22Rv1 (cell line): ENCODE measurements around the gene COTL1.
"Not testable (repeated sequence)": the region's sequence is repeated elsewhere in the genome, so short reads cannot be mapped to it uniquely, and the experiment has no call there.

Source experiments
- H3K27ac ChIP-seq: fragments of 450-650 bp; 2 replicates; pipeline ENCODE4 v1.5.1; 2017
- CTCF ChIP-seq: fragments of 450-650 bp; IDR thresholded peaks from 2 replicates; pipeline ENCODE4 v1.5.1; 2017; ENCODE audit warnings: mild to moderate bottlenecking
- ZFX ChIP-seq: fragments of 450-650 bp; IDR thresholded peaks from 2 replicates; pipeline ENCODE4 v1.6.1; 2017; ENCODE audit warnings: antibody characterized with exemption, borderline replicate concordance

COTL1 gene

GRCh38 chr16:84643180-84643583 is 25.3 kb upstream of the COTL1 start:
- TF ChIP-seq ZFX (no peak), CTCF (no peak)
- no peak overlapping the region for H3K27ac ChIP-seq

- TF ChIP-seq CTCF = no peak
- no peak overlapping the region for H3K27ac ChIP-seq
Measured at GRCh38 chr16:84641643-84642358, 23.9 kb upstream of the COTL1 start.

GRCh38 chr16:84640145-84640544 is 22.3 kb upstream of the COTL1 start:
- no peak overlapping the region for H3K27ac ChIP-seq

GRCh38 chr16:84638231-84638806 is 20.4 kb upstream of the COTL1 start:
- TF ChIP-seq ZFX = no peak
- no peak for TF ChIP-seq CTCF
- no peak overlapping the region for H3K27ac ChIP-seq

More at GRCh38 chr16:84640145-84640544, 22.3 kb upstream of the COTL1 start:
- TF ChIP-seq ZFX (no peak), CTCF (no peak)

- no peak for TF ChIP-seq CTCF
- TF ChIP-seq ZFX = no peak
- no peak overlapping the region for H3K27ac ChIP-seq
Measured at GRCh38 chr16:84637709-84638108, 19.8 kb upstream of the COTL1 start.

- TF ChIP-seq CTCF (no peak), ZFX (no peak)
- no peak overlapping the region for H3K27ac ChIP-seq
Measured at GRCh38 chr16:84635702-84636101, 17.8 kb upstream of the COTL1 start.

GRCh38 chr16:84633622-84634021 is 15.7 kb upstream of the COTL1 start:
- TF ChIP-seq CTCF = no peak
- TF ChIP-seq ZFX = no peak

GRCh38 chr16:84632862-84633261 is 15.0 kb upstream of the COTL1 start:
- not testable (repeated sequence) for H3K27ac ChIP-seq

More at GRCh38 chr16:84633622-84634021, 15.7 kb upstream of the COTL1 start:
- no peak overlapping the region for H3K27ac ChIP-seq
